ENCODE measurements around the gene GFPT1. TPM values are rescaled to one million over a fixed set of nuclear protein-coding genes. Genes with fewer than 3 reads are reported as not detected.

Gene GFPT1
- total and polyA plus RNA-seq, 4 donors = 14.7 to 42.6 (median 18.1) TPM

DNA sequence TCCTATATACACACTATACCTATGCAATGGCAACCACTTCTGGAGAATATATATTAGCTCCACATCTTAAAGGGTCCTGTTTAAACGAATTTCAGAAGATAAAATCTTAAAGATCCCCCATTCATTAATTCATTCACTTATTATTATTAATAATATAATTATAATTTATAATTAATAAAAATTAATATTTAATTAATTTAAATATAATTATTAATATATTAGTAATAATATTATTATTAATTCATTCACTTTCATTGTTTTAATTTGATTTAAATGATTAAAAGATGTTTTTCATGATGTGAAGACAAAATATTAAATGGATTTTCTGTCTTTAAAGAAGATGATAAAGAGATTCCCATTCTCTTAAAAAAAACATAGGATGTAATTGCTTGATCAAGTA is 29.1 kb upstream of the GFPT1 start (continued):
- TF ChIP-seq REST (IDR thresholded peaks at IDR 0.05) (no peak), MAX (IDR thresholded peaks at IDR 0.05) (no peak), NR2F2 (IDR thresholded peaks at IDR 0.05) (no peak), YY1 (IDR thresholded peaks at IDR 0.05) (no peak), RXRA (IDR thresholded peaks at IDR 0.05) (no peak), GABPA (IDR thresholded peaks at IDR 0.05 in 1 of 2, conservative IDR thresholded peaks at IDR 0.05 in 1 of 2) (no peak), JUND (IDR thresholded peaks at IDR 0.05) (no peak), SP1 (IDR thresholded peaks at IDR 0.05) (no peak), EGR1 (IDR thresholded peaks at IDR 0.05; ENCODE audit: low read depth in 2 of 2) (no peak), HNF4G (IDR thresholded peaks at IDR 0.05) (no peak)
- TF ChIP-seq, protein P1, sequence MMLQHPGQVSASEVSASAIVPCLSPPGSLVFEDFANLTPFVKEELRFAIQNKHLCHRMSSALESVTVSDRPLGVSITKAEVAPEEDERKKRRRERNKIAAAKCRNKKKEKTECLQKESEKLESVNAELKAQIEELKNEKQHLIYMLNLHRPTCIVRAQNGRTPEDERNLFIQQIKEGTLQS (IDR thresholded peaks at IDR 0.05) = no peak

DNA sequence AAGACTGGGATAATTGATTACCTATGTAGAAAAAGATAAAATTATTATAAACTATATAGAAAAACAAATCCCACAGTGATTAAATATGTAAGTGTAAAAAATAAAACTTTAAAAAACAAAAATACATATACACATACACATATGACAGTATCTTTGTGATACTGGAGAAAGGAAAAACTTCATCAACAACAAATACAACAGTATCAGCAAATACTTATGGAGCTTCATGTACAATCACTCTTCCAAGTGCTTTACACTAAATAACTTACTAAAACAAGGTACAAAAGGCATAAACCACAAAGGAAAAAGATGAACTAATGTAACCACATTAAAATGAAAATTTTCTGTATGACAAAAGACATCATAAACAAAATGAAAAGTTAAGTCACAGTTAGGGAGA is 24.1 kb upstream of the GFPT1 start:
- Histone ChIP-seq H3K4me1 (ENCODE audit: control insufficient read depth in 4 of 4, insufficient read depth in 4 of 4, low read length in 3 of 4) (no peaks in the 10 kb centered on the region), H3K9ac (ENCODE audit: low read depth in 1 of 2, low read length in 2 of 2) (no peak overlapping the region), H3K36me3 (ENCODE audit: control insufficient read depth in 4 of 4, insufficient read depth in 3 of 4, low read depth in 1 of 4, low read length in 3 of 4) (peaks cover 3 to 16% (median 9%) of the 10 kb centered on the region in 4 donors), H3K27ac (ENCODE audit: low read depth in 1 of 2, low read length in 2 of 2) (no peak overlapping the region), H3K9me3 (ENCODE audit: control insufficient read depth in 4 of 4, low read length in 3 of 4) (no peaks in the 10 kb centered on the region), H3K4me3 (ENCODE audit: low read depth in 1 of 3, low read length in 3 of 3) (no peak overlapping the region), H3K27me3 (ENCODE audit: control insufficient read depth in 4 of 4, insufficient read depth in 4 of 4, low read length in 3 of 4) (no peaks in the 10 kb centered on the region)
- DNase-seq (ENCODE audit: low spot score) = no peak
- no peak for TF ChIP-seq EGR1 (IDR thresholded peaks at IDR 0.05; ENCODE audit: low read depth in 2 of 2)
- TF ChIP-seq YY1 (IDR thresholded peaks at IDR 0.05) = no peak

- TF ChIP-seq FOXA1 (IDR thresholded peaks at IDR 0.05) (no peak), YY1 (IDR thresholded peaks at IDR 0.05) (no peak), RAD21 (IDR thresholded peaks at IDR 0.05) (no peak), FOXA2 (IDR thresholded peaks at IDR 0.05) (no peak), HNF4A (conservative IDR thresholded peaks at IDR 0.05) (no peak), TAF1 (conservative IDR thresholded peaks at IDR 0.05) (no peak), EGR1 (IDR thresholded peaks at IDR 0.05; ENCODE audit: low read depth in 2 of 2) (no peak), ZBTB33 (IDR thresholded peaks at IDR 0.05) (no peak)
- TF ChIP-seq, protein P1 (IDR thresholded peaks at IDR 0.05) = no peak
- peaks cover 3 to 14% (median 10%) of the 10 kb centered on the region in 4 donors for H3K36me3 ChIP-seq (ENCODE audit: control insufficient read depth in 4 of 4, insufficient read depth in 3 of 4, low read depth in 1 of 4, low read length in 3 of 4)
Observed at GRCh38 chr2:69405306-69405705, 18.3 kb upstream of the GFPT1 start.

More at GRCh38 chr2:69405306-69405705, 18.3 kb upstream of the GFPT1 start:
- H3K9me3 ChIP-seq (ENCODE audit: control insufficient read depth in 4 of 4, low read length in 3 of 4) = no peaks in the 10 kb centered on the region
- no peaks in the 10 kb centered on the region for H3K27me3 ChIP-seq (ENCODE audit: control insufficient read depth in 4 of 4, insufficient read depth in 4 of 4, low read length in 3 of 4)
- DNase-seq (ENCODE audit: low spot score) = no peak
- H3K27ac ChIP-seq (ENCODE audit: low read depth in 1 of 2, low read length in 2 of 2) = no peak overlapping the region
- no peak overlapping the region for H3K4me3 ChIP-seq (ENCODE audit: low read depth in 1 of 3, low read length in 3 of 3)
- H3K4me1 ChIP-seq (ENCODE audit: control insufficient read depth in 4 of 4, insufficient read depth in 4 of 4, low read length in 3 of 4) = no peaks in the 10 kb centered on the region
- no peak overlapping the region for H3K9ac ChIP-seq (ENCODE audit: low read depth in 1 of 2, low read length in 2 of 2)

Measured in liver (tissue), 9 donors.